ENCODE data around the gene TM6SF1.

- no peak for TF ChIP-seq CTCF (IDR thresholded peaks at IDR 0.05; ENCODE audit: insufficient read depth, low read length, poor library complexity, severe bottlenecking)
- TF ChIP-seq EZH2phosphoT487 (conservative IDR thresholded peaks at IDR 0.05; ENCODE audit: low read length): no peak
These were observed 59.4 kb downstream of the TM6SF1 start for GRCh38 chr15:83166830-83167229.

Data from SU-DHL-6 (cell line).